Stimulated activated naive CD4-positive, alpha-beta T cell treated with Interleukin-2 at 50 U/mL for 16 hours (primary cell): Measurements from ENCODE around the gene PTPRT.

Source experiments
- DNase-seq: peaks from one replicate; lab custom pipeline; 2025; lab: John Stamatoyannopoulos, UW

The PTPRT gene

GRCh38 chr20:42113236-42113635 lies 1076.5 kb downstream of the PTPRT start:
- DNase-seq, result no peak

- DNase-seq, result no peak
Measured at GRCh38 chr20:42112161-42112560, 1077.5 kb downstream of the PTPRT start.

DNA sequence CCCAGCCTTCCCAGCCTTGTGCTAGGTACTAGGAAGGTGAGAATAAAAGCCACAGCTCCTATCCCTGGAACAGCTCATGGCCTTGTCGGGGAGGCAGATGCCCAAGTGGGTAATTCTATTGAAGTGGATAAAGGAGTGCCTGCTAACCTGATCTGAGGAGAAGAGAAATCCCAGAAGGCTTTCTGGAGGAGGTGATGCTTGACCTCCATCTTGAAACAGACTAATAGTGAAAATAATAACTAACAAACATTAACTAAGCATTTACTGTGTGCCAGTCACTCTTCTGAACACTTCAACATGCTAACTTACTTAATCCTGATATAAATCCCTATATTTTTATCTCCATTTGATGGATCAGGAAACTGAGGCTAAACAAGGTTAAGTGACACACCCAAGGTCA lies 1078.4 kb downstream of the PTPRT start:
- DNase-seq, result no peak

DNA sequence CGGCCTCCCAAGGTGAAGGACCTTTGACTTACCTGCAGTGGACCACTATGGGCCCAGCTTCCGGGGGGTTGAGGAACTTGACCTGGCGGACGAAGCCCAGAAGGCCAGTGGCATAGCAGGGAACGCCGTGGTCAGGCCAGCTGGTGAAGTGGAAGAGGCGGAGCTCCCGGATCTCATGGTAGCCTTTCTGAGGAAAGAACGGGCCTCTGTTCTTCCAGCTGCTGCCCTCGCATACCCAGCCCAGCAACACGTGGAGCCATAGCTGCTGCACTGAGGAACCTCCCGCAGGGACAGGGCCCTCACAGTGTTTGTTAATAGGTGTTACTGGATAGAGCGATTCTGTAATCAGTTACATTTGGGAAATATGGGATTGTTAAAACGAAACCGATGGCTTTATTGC lies 1079.4 kb downstream of the PTPRT start:
- DNase-seq, result no peak

- DNase-seq, result no peak
Measured at GRCh38 chr20:42102000-42102399, 1087.7 kb downstream of the PTPRT start.

DNA sequence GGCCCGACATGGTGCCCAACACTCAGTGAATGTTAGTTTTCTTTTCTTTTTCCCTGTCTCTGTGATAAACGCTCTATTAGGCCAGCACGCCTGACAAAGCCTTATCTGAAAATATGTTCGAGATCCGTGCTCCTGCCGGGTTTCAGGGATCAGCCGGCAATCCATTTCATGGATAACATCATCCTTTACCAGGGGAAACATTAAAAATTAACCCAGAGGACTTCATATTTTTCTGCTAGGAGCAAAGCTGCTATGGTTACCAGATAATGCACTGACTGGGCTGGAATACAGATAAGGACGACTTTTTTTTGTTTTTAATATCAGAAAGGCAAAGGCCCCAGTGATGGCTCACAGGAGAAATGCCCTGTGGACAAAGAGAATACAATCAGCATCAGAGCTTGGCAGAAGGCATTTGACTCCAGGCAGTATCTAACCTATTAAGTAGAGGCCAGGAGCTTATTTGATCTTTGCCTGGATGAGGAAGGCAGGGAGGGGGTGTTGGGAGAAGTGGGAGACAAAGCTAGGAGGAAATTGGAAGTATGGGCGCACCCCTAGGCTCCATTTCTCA lies 1089.5 kb downstream of the PTPRT start:
- no peak for DNase-seq

- no peak for DNase-seq
Measured at GRCh38 chr20:42099101-42099500, 1090.6 kb downstream of the PTPRT start.

DNA sequence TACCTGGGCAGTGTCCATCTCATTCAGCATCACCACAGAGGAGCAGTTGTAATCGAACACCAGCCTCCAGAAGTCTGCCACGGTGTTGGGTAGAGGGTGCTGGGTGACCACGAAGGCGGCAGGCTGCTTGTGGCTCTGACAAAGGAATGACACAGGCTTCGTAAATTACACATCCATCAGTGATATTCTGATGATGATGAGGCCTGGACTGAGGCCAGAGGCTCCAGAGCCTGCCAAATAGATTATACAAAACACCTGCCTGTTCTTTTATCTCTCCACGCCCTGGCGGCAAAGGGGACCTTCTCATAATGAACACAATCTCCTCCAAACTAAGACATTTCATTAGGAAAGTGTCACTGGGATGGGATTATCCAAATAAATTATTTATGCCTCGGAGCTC lies 1091.3 kb downstream of the PTPRT start:
- no peak for DNase-seq

DNA sequence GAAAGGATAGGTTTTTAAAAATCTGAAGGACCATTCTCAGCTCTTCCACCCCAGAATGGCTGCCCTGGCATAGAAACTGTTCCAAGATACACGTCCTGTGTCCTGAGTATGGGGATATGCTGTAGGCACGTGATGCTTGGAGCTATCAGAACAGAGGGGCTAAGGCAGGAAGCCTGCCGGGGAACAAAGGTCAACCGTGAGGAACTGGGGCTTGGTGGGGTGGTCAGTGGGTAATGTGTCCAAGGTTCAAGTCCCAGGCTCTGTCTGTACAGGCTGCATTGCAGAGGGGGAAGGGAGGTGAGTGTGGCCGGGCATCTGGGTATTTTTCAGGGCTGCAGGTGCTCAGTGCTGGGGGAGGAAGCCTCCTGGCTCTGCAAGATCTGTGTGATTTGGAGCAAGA lies 1092.0 kb downstream of the PTPRT start:
- no peak for DNase-seq

DNA sequence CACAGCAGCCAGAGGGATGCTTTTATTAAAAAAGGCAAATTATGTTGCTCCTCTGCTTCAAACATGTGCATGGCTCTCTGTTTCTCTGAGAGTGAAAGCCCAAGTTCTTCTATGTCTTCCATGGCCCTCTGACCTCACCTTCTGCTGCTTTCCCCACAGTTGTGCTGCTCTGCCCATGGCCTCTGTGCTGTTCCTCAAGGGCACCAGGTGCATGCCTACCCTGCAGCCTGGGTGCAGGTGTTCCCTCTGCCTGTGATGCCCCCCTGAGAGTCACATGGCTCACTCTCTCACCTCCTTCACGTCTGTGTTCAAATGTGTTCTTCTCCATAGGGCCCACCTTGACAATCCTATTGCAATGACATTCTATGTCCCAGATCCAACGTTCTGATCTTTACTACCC lies 1094.5 kb downstream of the PTPRT start:
- DNase-seq, result no peak

GRCh38 chr20:42093542-42094440 lies 1095.9 kb downstream of the PTPRT start:
- no peak for DNase-seq

GRCh38 chr20:42093041-42093440 lies 1096.7 kb downstream of the PTPRT start:
- DNase-seq, result no peak

DNA sequence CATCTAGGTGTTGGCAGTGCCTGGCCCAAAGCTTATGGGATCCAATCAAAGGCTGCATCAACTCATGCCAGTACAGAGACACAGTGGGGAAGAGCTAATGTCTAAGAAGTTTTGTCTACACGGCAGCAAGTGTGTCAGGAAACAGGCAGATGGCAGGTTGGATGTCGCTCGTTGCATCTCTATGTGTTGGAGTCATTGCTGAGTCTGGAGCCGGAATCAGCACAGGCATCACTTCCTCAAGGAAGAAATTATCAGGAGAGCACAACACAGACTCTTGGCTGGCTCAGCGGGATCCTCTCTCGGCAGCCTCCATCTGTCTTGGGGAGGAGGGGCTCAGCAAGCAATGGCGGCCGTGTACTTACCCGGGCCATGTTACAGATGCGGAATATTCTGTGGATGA lies 1104.3 kb downstream of the PTPRT start:
- DNase-seq, result no peak

DNA sequence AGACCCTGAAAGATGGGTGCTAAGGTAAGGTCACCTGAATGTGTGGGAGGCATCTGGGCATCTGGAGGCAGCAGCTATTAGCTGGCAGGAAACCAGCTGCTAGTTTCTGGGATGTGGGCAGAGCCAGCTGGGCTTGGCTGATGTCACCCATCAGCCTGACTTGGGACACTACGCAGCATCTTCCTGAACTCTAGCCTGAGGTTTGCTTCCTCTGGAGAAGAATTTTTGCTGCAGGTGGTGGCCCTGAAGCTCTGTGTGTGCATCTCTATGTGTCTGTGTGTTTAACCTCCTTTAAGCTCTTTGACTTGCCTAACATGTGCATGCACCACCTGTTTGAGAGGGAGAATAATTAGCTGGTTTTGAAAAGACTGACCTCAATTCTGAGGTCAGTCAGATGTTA lies 1106.4 kb downstream of the PTPRT start:
- no peak for DNase-seq

- DNase-seq, result no peak
Measured at GRCh38 chr20:42082611-42083010, 1107.1 kb downstream of the PTPRT start.

- DNase-seq, result no peak
Measured at GRCh38 chr20:42080956-42081355, 1108.8 kb downstream of the PTPRT start.

DNA sequence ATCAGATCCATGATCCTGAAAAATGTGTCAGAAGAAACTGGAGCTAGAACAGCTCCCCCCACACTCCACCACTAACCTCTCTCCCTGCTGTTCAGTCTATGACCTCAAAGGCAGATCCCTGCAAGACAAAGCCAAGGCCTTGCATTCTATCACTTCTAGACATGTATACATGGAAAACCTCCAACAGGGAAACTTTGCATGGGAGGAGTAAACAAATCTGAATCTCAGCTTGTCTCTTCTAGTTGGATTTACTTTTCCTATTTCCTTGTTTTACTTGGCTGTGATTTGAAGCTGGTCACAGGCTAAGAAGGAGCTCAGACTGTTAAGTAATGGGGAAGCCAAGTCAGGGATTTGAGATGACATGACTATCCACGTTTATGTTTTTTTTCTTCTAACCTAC lies 1114.8 kb downstream of the PTPRT start:
- DNase-seq, result no peak

GRCh38 chr20:42067596-42067995 lies 1122.1 kb downstream of the PTPRT start:
- DNase-seq, result no peak

- no peak for DNase-seq
Measured at GRCh38 chr20:42067174-42067573, 1122.5 kb downstream of the PTPRT start.

DNA sequence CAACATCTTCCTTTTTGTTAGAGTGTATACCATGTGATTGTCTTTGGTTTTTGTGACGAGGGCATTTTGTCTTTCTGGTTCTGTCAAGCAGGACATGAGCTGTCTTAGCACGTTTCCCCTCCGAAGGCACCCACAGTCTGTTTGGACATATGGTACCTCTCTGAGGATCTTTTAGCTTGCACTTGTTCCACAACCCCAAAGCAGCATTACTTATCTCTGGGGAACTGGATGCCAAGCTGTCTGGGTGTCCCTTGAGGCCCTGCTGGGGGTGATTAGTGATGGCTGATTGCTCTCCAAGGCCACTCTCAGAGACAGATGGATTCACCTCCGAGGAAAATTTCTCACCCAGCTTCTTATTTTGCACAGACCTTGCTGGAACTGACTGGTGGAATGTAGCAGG lies 1126.6 kb downstream of the PTPRT start:
- DNase-seq, result no peak

DNA sequence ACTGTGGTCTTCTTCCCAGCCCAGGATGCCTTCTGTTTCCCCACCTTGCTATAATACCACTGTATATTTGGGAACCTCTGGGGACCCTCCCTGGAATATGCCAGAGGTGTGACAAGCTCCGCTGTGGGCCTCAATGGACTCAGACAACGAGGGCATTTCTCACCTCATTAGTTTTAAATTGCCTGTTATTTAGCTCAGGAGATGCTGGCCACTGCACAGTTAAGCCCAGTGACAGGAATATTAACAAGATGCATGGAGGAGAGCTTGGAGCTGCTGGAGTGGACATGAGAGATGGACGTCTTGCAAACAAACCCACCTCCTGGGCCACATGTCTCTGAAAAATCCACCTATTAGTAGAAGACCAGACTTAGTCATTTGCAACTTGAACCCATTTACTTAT lies 1136.4 kb downstream of the PTPRT start:
- no peak for DNase-seq

DNA sequence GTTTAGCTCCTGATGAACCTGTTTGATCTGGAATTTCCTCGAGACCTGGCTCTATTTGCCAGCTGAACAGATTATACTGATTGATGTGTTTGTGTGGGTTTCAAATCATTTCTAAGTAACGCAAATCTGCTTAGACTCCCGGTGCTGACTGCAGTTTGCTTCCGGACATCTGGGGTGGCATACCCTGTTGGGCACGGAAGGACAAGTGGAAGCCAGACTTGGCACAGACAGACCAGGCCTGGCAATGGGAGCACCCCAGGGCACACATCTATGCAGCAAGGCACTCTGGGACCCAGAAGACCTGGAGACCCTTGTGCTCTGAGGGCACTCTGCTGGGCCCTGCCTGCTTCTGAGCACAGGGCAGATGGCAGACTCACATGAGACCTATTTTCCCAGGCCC lies 1137.8 kb downstream of the PTPRT start:
- no peak for DNase-seq

DNA sequence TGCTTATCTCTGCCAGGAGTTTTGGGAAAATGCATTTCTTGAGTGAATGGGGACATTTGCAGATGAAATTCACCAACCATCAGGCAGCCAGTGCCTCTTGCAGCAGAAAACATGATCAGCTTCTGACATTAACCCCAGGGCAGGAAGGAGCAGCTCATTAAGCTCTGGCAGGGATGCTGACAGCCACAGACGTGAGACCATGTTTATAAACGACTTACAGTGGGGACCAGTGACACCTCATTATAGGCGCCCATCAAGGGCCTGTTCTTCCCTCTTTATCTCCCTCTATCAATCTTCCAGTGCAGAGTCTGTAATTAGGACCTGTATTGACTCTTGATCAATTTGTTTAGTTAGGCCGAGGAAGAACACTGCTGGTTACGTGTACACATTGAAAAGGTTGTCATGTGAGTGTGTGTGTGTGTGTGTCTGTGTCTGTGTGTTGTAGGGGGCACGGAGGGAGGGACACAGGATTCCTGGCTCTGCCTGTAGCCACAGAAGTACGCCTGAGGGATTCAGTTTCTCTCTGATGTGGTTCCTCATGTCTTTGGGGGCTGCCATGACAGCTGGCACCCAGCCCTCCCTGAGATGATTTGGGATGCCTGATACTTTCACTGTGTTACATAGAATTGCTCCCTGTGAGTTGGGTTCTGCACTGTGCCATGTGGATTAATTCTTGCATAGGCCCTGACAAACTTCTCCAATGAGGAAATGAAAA lies 1143.2 kb downstream of the PTPRT start:
- no peak for DNase-seq
